Stimulated activated CD8-positive, alpha-beta memory T cell treated with anti-CD3 and anti-CD28 coated beads, Interleukin-12 subunit alpha, Interleukin-12 subunit beta, amount 100 ng/mL, for 1 hour (primary cell): Measurements from ENCODE around the gene OTOP2.
"Not testable (repeated sequence)": the region's sequence is repeated elsewhere in the genome, so short reads cannot be mapped to it uniquely, and the experiment has no call there.

ENCODE experiments used
- DNase-seq: peaks from one replicate; pipeline ENCODE4 v3.0.0-alpha.2; 2020; ENCODE audit warnings: low read depth

Gene OTOP2

DNA sequence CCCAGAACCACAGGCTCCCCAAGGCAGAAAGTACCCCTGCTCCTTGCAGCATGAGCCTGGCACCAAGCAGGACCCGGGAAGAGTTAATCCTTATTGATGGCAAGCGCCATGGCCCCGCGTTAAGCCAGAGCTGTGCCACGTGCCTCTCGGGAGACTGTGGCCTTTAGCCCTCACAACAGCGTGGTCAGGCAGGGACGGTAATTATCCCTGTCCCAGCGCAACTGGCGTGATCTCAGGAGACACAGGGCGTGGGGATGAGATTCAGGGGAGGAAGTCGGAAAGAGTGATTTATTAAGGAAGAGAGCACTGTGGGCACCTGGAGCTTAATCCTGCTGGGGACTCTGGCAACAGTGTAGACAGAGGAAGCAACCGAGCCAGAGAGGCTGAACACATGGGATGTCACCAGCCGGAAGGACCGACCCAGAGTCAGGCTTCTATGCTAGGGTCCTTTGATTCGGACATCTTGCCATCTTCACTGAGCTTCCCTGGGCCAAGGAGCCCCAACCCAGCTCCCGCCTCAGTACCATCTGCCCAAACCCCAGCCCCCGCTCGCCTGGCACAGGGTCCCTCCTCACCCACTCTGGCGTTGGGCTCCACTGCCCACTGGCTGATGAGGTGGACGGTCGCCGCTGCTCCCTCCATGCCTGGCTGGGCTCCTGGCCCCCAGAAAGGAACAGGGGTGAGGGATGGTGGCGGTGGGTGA, 28.5 kb downstream of the OTOP2 start:
- DNase-seq = no peak

DNA sequence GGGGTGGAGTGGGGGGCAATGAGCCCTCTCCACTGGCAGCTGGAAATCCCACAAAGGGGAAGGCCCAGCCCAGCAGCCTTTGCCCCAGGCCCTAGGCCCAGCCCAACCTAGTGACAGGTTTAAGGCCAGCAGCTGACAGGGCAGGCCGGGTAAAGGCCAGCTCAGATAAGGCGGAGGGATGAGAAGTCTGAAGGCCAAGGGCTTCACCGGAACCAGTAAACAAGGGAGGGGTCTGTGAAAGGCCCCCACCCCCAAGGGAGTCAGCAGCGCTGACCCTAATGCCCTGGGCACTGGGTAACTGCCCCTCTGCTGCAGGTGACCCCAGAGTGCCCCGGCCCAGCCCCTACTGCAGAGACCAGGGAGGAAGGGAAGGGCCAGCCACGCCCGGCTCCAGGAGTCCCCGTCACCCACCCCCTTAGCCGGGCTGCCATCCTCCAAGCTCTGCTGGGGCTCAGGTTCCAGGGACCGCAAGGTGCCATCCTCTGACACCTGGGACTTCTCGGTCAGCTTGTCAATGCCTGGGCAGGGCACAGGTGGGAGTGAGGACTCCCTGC, 29.1 kb downstream of the OTOP2 start:
- DNase-seq = no peak

- DNase-seq = no peak
Observed at GRCh38 chr17:74954115-74954514, 30.0 kb downstream of the OTOP2 start.

GRCh38 chr17:74954665-74955421, 30.8 kb downstream of the OTOP2 start:
- DNase-seq = no peak

GRCh38 chr17:74956093-74956492, 32.0 kb downstream of the OTOP2 start:
- no peak for DNase-seq

DNA sequence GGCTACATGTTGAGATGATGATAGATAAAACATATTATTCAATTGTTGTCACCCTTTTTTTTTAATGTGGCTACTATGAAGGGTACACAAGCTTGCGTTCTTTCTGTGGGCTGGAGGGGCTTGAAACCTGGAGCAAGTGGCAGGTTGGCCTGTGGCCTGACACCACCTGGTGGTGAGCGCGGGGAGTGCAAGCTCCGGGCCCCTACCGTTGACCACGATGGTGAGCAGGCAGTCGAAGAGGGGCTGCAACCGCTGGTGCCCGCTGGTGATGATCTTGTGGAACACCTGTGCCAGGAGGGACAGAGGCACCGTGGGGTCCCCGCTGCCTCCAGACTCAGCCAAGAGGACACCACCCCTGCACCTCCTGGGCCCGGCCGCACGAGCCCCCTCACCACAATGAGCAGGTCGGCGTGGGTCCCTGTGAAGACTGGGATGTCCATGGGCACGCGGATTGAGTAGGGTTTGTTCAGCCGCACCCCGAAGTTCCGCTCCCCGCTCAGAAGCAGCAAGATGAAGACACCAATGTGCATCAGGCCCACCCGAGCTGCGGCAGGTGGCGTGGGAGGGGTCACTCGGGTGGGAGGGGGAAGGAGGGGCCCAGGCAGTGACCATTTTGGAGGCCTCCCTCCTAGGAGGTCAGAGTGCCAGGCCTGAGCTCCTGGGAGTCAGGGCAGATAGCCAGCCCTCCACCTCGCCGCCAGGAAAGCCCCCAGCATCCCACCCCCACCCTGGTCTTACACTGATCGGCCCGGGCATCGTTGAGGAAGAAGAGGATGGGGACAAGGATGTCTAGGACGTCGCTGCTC, 34.1 kb downstream of the OTOP2 start:
- DNase-seq = peak; percentile 71

GRCh38 chr17:74959826-74960515, 35.9 kb downstream of the OTOP2 start:
- no peak for DNase-seq

- no peak for DNase-seq
Observed at GRCh38 chr17:74960570-74961342, 36.7 kb downstream of the OTOP2 start.

- peak; percentile 81 for DNase-seq
Observed at GRCh38 chr17:74961657-74962350, 37.7 kb downstream of the OTOP2 start.

DNA sequence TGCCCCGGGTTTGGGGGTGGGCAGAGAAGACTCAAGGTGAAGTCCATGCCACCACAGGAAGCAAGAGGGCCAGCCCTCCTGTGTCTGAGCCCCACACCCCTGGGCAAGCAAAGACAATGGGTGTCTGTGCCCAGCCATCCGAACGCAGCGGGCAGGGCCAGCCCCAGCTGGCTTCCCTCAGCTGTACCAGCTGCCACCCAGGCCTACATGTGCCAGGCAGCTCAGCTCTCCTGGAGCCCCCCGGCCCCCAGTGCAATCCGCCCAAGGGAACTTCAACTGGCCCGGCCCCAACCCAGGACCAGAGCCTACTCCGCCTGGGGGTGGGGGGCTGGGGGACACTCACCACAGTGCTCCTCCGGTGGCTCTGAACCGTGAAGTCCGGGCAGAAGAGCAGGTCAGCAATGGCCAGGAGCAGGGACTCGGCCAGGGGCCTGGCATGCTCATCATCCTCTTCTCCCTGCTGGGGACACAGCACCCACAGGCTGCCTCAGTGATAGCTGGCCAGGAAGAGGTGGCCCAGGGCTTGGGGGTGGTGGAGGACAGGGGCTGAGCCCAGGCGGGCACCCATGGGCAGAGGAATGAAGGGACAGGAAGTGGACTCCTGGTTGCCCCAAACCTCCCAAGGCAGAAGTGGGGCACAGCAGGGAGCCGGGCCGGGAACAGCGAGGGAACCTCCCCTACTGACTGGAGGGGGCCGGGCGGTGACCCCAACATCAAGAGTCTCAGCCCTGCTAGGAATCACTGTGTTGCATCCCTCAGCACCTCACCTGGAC, 38.7 kb downstream of the OTOP2 start:
- no peak for DNase-seq

- no peak for DNase-seq
Observed at GRCh38 chr17:74963656-74964055, 39.6 kb downstream of the OTOP2 start.

GRCh38 chr17:74964246-74964761, 40.2 kb downstream of the OTOP2 start:
- DNase-seq = no peak

GRCh38 chr17:74964988-74965622, 41.0 kb downstream of the OTOP2 start:
- no peak for DNase-seq

DNA sequence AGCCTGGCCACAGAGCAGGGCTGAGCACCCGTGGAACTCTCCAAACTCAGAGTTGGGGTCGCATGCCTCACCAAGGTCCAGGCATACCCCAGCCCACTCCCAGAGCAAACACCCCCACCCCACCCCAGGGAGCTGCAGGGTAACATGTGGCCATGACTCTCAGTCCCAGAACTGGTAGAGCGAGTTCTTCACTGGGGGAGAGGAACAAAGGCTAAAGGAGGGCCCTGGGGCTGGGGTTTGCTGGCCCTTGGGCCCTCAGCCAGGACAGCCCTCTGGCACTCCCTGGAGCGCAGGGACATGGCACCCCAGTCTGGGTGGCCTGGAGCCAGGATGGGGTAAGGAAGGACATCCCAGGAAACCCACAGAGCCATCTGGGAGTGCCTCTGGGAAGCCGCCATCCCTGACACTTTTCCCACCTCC, 44.3 kb downstream of the OTOP2 start:
- DNase-seq = no peak

DNA sequence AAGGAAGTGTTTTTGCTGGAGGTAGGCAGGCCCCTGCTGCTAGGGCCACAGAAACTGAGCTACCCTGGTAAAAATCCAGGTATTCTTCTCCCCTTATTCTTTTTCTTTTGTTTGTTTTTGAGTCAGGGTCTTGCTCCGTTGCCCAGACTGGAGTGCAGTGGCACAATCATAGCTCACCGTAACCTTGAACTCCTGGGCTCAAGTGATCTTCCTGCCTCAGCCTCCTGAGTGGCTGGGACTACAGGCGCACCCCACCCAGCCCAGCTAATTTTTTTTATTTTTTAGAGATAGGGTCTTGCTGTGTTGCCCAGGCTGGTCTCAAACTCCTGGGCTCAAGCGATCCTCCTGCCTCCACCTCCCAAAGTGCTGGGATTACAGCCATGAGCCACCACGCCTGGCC, 45.4 kb downstream of the OTOP2 start:
- not testable (repeated sequence) for DNase-seq

- DNase-seq = no peak
Observed at GRCh38 chr17:74970395-74970794, 46.3 kb downstream of the OTOP2 start.

- no peak for DNase-seq
Observed at GRCh38 chr17:74971069-74971841, 47.2 kb downstream of the OTOP2 start.

GRCh38 chr17:74971842-74972106, 47.7 kb downstream of the OTOP2 start:
- DNase-seq = no peak
